HG03139 (cell line): ENCODE measurements around the gene FNDC10.

Experiments used
- ATAC-seq: cut with Tn5 transposase; IDR thresholded peaks from one replicate; pipeline ENCODE4 v1.9.1; 2021; ENCODE audit not compliant: unreplicated experiment

FNDC10 gene

GRCh38 chr1:1550087-1550486, 49.8 kb downstream of the FNDC10 start:
- ATAC-seq: no peak

- ATAC-seq: no peak
Measured at GRCh38 chr1:1548591-1548990, 51.3 kb downstream of the FNDC10 start.
